Fibroblast of lung (primary cell): ENCODE results near the gene MICAL3.

Experiments used
- CTCF ChIP-seq, 2 donors: IDR thresholded peaks in 1 of 2; conservative IDR thresholded peaks in 1 of 2; 1 replicate in 1 of 2; 2 replicates in 1 of 2; pipeline ENCODE4 v1.5.1; 2011 to 2012; ENCODE audit warnings: low read length in 2 of 2, control low read depth in 1 of 2, inconsistent platforms in 1 of 2, low read depth in 1 of 2, mild to moderate bottlenecking in 1 of 2
- EZH2 ChIP-seq: IDR thresholded peaks from 2 replicates; pipeline ENCODE4 v1.5.1; 2012; ENCODE audit warnings: low read length, control low read depth, mild to moderate bottlenecking; ENCODE audit errors: missing control alignments

GRCh38 chr22:17802822-17803221 lies 221.5 kb downstream of the MICAL3 start:
- TF ChIP-seq CTCF (conservative IDR thresholded peaks at IDR 0.05 in 1 of 2, IDR thresholded peaks at IDR 0.05 in 1 of 2; ENCODE audit: low read depth in 1 of 2, low read length in 2 of 2) (no peak), EZH2 (no peak)
